Bone marrow (tissue), 2 donors: ENCODE results near the gene GFAP.
"Not testable (repeated sequence)": the region's sequence is repeated elsewhere in the genome, so short reads cannot be mapped to it uniquely, and the experiment has no call there.

Source experiments
- DNase-seq, 2 donors: peaks; one replicate each; lab custom pipeline; 2025; lab: John Stamatoyannopoulos, UW

GFAP gene

DNA sequence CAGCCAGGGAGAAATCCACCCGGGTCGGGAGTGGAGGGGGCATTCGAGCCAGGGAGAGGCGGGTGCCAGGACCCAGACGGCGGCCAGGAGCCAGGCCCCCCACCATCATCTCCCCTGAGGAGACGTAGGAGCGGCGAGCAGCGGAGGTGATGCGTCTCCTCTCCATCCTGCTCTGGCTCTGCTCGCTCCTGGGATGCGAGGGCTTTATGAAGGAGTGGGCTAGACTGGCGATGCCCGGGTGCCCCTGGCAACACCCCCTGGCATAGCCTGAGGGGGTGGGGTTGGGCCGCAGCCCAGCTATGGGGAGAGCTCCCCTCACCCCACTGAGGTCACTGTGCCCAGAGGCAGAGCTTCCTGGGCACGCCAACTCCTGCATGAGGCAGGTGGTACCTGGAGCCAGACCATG lies at the start of gene GFAP:
Gene GFAP (minus strand): TSS at position 180 of the 406 bp plus-strand sequence. CDS start 14 bp downstream, at position 166.
- no peak for DNase-seq

DNA sequence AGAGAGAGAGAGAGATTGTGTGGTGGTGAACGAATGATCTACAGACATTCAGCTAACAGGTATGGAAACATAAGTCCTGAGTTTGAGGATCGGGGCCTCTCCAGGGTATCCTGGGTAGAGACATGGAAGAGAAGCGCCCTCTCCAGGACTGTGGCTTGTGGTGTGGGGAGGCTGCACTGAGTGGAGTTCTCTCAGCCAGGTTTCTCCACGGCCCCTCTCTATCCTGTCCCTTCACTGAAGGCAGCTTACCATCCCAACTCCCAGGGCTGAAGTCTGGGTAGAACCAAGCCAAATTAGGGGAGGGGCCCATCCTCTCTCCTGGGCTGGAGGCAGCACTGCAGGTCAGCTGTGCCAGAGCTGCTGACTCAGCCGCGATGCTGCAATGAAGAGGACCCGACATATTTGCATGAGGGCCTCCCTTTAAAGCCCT lies 46.6 kb upstream of the GFAP start:
- no peak for DNase-seq

DNA sequence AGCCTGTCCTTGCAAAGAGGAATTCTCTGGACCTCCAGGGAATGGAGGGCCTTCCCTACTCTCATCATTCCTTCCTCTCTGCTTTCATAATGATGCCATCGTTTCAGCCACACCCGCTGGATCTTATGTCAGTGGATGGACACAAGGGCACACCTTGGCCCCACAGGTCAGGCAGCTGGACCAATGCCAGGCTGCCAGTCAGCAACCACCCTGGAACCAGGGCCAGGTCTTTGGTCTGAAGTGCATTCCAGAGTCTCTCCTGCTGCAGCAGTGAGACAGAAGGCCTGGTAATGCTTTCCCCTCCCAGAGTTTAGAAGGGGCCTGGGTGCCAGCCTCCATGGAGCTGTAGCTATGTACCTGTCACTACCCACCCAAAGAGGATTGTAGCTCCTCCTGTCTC lies 45.4 kb upstream of the GFAP start:
- no peak for DNase-seq

DNA sequence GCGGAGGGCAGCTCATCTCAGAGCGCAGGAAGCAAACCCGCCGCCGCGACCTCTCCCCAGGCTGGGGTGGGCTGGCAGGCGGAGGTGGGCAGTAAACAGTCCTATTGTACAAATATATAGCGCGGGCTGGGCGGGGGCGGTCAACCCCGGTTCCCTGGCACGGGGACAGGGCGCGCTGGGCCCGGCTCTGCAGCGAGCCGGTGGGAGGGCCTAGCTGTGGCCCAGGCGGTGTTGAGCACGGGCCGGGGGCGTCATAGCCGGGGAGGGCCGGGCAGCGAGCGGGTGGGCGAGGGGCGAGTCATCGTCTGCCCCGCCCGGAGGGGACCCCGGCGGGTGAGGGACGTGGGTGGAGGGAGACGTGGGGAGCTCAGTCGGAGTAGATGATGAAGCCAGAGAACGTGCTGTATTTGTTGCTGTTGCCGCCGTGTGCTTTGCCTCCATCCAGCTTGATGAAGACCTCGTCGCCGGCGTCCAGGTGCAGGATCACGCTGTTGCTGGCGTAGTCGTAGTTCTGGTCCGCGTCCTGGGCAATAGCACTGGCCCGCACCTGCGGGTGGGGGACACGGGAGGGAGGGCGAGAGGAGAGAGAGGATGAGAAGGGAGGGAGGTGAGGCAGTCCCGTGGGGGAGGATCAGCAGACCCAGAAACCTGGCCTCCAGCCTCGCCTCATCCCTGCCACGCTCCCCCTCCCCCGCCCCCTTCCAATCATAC lies 44.7 kb upstream of the GFAP start:
- no peak for DNase-seq

DNA sequence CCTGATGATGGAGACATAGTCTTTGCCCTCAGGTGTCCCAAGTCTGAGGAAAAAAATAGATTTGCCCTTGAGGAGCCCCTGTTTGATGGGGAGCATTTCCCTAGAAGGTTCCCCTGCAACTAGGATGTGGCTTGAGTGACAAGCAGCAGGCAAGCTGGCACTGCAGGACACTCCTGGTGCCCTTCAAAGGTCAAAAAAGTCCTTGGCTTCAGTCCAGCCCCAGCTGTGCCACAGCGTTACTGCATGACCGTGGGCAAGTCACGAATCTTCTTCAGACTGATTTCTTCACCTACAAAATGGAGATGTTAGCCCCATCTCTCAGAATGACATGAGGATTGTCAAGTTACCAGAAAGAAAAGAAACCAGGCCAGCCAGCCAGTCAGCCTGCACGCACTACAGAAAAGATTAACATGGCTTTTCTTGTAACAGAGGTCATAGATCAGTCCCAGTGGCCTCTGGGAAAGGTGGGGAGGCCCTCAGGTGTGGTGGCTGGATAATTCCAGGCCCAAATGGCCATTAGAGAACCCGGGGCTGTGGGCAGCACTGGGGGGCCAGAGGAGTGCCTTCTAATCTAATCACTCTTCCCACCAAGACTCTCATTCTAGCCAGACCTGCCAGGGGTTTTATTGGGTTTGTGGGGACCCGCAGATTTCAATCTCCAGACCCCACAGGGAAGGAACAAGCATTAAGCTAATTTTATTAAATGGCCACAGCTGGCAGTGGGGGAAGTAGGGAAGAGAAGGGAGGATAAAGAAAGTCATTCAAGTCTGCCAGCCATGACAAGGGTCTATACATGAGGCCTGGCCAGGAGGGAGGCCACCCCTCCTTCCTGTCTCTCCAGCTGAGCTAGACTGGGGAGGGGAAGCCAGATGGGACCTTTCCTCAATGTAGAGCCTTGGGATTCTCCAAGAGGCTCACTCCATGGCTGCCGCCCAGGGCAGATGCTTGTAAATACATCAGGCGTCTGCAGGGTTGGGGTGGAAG lies 42.0 kb upstream of the GFAP start:
- DNase-seq = no peak

DNA sequence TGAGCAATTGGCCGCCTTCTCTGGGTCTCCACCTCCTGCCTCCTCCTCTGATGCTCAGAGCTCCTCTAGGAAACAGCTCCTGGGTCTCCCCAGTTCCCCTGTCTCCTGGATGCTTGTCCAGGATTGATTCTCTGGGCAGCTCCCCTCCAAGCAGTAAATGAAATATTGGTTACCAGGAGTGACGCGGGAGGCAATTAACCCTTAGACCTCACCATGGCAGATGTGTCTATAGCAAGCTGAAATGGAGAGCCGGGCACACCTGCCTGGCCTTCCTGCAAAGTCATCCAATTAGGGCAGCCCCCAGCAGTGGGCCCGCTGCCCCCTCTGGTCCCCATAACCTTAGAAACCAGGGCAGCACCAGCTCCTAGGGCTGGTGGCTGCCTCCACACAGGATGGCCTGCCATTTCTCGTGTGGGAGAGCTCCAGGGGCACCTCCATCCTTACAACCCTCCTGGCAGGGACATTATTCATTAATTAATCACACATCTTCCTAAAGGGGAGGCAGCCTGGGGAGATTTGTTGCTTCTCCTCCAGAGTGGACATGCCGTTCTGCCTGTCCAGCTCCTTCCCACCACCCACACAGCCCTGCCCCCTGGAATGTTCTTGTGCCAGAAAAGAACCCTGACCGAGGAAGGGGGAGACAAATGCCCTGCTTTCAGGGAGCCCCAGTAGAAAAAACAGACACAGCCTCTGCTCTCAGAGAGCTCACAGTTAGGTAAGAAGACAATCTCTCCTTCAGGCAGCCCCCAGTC lies 40.5 kb upstream of the GFAP start:
- no peak for DNase-seq

DNA sequence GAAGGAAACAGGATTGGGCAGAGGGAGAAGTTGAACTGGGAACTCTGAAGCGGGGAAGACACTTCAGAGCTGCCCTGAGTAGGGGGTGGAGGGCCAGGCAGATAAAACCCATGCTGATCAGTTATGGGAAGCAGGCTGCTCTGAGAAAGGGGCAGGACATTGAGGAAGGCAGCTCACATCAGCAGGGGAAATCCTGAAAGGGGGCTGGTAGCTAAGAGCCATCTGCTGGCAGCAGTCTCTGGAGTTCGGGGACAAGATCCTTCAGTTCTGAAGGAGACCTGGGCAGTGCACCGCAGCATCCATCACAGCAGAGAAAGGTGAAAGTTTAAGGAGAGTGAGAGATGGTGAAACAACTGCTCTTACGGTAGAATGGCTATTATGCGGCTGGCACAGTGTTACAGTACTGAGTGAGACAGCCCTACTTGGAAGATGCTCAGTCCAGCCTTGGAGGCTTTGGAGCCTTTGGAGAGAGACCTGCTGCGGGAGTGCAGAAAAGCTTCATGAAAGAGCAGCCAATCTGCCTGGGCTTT lies 37.7 kb upstream of the GFAP start:
- DNase-seq = no peak

DNA sequence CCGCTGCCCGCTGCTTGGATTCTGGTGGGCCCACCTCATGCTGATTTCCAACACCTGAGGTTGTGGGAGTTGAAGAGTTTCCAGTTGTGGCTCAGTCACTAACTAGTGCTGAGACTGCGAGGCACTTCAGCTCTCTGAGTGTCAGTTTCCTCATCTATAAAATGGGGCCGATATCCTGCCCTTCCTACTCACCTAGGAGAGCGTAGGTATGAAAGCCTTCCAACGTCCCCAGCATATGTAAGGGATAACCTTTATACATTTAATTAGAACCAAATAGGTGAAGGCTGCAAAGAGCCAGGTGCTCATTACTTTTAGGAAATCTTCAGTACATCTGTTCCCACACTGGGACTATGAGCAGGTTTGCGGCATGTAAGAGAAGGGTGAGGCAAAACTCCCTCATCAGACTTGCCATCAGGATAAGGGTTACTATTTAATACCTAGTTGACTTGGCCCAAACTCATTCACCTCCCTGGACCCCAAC lies 33.1 kb upstream of the GFAP start:
- DNase-seq = no peak

DNA sequence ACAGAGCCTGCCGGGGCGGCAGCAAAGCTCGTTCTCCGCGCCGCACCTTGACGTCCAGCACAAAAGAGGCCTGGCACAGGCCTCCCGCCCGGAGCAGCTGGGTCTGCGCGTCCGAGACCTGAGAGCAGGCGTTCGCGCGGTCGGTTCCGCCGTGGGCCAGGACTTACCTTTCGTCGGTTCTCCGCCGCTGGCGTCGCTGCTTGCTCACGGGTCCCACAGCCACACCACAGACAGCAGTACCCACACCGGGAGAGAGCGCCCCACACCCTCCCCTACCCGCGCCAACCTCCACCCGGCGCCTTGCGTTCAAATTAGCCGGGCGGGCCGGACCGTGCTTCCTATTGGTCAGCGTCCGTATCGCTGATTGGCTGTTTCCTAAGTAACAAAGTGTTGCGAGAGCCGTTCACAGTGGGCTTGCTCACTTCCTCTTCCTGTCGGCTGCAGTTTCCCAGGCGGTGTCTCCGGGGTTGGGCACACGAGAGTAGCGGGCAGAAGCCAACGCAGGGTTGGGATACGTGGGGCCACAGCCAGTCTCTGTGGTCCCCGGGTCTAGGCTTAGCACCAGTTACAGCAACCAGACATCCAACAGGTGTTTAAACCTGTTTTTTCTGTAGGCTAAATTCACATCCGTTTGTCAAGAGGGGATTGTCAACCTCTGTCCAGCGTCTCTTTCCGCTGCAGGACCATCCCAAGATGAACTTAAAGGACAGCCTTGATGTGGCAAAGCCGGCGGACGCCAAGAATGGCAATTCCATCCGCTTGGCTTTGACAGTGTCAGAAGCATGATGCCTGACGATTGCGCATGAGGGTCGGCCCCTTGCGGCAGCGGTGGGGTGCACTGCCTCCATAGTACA lies 32.4 kb upstream of the GFAP start, which contains the start of gene KIF18B:
Gene KIF18B (minus strand): TSS at position 313 of the 854 bp plus-strand sequence. CDS start 11,429 bp downstream, outside the sequence.
- DNase-seq = peak; percentile 68 to 86

DNA sequence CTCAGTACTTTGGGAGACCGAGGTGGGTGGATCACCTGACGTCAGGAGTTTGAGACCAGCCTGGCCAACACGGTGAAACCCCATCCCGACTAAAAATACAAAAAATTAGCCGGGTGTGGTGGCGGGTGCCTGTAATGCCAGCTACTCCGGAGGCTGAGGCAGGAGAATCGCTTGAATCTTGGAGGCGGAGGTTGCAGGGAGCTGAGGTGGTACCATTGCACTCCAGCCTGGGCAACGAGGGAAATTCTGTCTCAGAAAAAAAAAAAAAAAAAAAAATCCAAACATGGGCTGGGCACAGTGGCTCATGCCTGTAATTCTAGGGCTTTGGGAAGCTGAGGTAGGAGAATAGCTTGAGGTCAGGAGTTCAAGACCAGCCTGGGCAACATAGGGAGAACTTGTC lies 30.4 kb upstream of the GFAP start:
- DNase-seq = not testable (repeated sequence)

DNA sequence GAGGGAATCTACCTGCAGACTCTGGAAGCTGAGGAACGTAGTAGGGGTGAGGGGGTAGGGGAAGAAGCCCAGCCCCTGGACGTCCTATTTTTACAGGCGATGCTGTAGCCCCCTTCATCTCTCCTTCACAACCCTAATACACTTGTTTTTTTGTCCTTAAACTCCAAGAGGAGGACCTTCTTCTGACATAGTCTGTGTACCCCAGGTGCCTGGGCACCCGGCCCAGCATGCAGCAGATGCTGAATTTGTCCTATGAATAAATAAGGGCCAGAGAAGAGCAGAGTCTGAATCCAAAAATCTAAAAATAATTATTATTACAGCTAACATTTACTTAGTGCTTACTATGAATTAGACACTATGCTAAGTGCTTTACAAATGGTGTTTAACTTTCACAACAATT lies 27.2 kb upstream of the GFAP start:
- no peak for DNase-seq

DNA sequence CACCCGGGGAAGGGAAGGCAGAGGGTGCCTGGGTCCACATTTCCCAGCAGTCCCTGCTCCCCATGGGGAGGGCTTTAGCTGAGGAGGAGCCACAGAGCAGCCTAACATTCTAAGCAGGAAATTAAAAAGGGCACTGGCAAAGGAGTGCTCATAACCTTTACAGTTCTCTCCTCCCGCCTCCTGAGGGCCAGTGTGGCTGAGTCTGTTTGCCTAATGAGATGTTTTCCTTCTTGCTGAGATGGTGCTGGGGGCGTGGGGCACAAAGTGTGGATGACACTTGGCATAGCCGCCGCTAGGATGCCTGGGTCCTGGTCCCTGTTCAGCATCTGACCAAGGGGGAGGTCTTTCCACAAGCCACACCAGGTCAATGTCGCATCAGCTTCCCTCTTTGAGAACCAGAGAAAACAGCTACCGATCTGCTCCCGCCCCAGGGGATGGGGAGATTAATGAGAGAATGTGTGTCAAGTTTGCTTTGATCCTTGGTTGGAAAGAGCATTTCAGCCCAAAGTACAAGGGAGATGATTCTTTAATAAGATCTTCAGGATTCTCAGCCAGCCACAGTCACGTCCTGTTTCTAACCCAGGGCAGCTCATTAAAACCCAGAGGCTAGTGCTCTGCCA lies 26.5 kb upstream of the GFAP start:
- DNase-seq = no peak

DNA sequence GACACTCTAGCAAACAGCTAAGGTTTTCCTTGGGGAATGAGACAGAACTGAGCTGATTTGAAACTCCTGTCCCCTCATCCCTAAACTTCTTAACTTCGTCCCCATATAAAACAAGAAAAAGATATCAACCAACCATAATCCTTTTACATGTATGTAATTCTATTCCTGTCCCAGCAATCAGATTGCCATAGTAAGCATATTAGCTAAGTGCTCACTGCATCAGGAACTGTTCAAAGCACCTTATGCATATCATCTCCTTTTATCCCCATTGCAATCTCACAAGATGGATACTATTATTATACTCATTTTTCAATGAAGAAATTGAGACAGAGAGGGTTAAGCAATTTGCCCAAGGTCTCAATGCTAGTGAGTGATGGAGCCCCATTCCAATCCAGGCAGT lies 25.5 kb upstream of the GFAP start:
- DNase-seq = no peak

DNA sequence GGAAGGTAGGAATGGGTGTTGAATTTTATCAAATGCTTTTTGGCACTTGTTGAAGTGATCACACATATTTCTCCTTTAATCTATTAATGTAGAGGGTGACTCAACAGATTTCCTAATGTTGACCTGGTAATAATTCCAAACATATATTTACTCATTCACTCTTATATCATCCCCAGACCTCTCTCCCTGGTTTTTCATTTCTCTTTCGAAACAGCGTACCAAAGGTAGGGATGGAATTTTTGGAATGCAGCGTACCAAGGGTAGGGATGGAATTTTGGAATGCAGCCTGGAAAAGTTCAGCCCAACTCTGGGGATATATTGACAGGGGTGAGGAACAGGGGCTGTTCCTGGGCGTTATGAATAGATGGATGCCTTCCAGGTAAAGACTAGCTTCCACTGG lies 25.0 kb upstream of the GFAP start:
- DNase-seq = no peak

DNA sequence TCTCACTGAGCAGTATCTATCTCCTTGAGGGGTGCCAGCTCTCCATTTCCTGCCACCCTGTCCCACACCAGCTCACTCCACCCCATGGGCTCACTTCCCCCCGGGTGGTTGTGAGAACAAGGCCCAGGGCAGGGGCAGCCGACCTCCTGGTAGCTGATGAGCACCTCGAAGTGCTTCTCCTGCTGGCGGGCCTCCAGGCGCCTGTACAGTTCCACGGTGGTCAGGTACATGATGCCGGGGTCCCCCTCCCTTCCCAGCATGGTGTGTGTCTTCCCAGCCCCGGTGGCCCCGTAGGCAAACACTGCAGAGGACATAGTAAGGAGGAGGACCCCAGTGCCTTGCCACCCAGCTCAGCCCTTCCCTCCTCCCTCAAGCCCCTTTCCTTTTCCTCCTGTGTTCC lies 19.8 kb upstream of the GFAP start:
- DNase-seq = no peak

DNA sequence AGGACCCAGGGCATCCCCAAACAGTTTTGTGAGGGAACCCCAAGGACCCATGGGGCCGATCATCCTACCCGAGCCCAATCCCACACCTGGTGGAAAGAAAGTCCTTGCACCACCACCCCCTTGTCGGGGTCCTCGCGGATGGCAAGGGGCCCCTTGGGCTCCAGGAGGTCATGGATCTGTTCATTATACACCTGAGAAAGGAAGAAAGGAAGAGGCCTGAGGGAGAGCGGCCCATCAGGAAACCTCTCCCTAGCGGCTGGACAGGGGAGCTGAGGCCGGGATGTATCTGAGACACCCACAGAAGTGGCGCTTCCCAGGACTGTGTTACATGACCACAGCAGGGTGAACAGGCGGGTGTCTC lies 19.4 kb upstream of the GFAP start:
- no peak for DNase-seq

DNA sequence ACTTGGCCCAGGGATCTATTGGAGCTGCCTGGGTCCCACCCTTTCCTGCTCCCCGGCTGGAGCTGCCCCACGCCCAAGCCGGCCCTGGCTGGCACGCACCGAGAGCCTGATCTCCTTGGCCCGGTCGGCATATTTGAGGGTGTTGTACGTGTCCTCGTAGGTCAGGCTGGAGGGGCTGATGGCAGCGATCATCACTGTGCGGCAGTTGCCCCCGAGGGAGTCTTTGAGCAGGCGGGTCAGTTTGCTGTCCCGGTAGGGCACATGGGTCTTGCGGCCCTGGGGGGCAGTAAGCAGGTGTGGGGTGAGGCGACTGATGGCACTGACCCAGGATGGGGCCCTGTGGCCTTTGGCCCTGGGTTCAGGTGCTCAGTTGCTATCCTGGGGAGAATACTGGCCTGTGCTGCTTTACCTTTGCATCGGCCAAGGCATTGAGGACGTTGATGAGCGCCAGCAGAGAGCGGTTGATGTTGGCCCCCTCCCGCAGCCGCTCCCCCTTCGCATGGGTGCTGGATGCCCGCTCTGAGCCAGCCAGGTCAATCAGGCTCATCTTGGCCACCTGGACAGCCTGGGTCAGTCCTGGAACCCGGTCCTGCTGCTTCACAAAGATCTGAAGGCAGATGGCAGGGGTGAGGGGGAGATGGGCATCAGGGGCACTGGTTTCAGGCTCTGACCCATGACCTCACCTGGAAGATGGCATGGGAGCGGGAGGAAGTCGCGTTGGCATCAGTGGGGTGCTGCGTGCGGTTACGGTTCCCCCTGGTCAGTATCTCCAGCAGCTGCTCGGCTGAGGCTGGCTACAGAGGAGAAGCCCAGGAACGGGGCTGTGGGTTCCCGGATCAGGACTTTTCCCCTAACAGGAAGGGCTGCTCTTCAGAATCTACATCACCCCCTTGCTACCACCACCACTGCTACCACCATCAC lies 18.8 kb upstream of the GFAP start:
- no peak for DNase-seq

DNA sequence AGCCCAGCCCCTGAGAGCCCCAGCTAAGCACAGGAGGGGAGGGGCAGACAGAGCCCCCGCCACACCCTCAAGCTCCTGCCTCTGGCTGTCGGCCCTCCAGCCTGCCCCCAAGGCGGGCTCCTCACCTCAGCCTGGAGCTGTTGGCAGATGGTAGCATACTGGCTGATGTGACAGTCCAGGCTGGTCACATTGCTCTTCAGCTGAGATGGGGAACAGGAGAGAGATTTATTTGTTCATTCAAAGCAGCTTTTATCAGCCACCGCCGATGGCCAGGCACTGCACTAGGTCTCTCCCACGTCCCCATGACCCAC lies 17.4 kb upstream of the GFAP start:
- no peak for DNase-seq

DNA sequence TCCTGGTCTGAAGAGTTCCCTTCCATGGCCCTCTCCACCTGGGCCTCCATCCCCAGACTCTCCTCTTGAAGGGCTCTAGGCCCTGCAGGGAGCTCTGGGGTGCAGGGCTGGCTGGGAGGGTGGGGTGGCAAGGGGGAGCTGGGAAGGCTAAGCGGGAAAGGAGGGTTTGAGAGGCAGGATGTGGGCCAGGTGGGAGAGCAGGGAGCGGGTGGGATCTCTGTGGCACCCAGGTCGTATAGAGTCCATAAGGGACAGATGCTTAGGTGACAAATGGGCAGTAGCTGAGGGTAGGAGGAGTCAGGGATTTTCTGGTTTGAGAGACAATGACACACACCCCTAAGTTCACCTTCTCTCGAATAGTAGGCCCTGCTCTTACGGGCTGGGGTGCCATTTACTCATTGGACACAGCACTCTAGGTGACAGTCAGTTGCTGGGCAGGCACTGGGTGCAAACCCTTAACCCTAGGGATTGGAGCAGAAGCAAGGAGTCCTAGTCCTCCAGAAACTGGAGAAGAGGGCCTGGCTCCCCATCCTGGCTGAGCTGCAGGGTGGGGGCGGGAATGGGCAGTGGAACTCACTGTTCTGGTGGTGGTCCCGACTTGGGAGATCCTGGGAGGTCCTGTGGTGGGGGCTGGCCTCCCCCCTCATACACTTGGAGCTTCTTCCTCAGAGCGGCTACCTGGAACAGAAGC lies 16.9 kb upstream of the GFAP start:
- no peak for DNase-seq
